ENCODE data around the gene SLMAP.

DNA sequence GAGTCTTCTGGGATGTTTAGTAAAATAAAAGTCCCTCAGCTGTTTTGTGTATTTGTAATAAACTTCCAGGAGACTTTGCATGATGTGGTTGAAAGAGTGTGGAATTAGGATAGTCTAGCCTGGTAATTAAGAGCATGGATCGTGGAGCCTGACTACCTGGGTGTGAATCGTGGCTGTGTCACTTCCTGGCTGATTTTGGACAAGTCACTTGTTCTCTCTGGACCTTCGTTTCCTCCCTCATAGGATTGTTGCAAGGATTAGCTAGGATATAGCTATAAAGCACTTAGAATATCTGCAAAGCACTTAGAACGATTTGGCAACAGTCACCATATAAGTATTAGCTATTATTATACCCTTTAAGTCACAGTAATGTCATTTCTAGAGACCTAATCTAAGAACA is 40.2 kb downstream of the SLMAP start:
- TF ChIP-seq ELF4 (CRISPR knock-in tag; IDR thresholded peaks at IDR 0.05; ENCODE audit: low read depth) (no peak), TCF7 (CRISPR knock-in tag; IDR thresholded peaks at IDR 0.05; ENCODE audit: low read depth) (no peak), SP1 (CRISPR knock-in tag; conservative IDR thresholded peaks at IDR 0.05) (no peak), MAX (CRISPR knock-in tag; IDR thresholded peaks at IDR 0.05) (no peak)

Measured in WTC11 (cell line).